GM23338 (cell line): Measurements from ENCODE around the gene MYNN. TPM values are rescaled to one million over a fixed set of nuclear protein-coding genes. Genes with fewer than 3 reads are reported as not detected.

Experiments used
- ATAC-seq: fragments of 200-7000 bp; cut with Tn5 transposase; 3 replicates; pipeline ENCODE4 v1.9.1; 2020
- DNase-seq: peaks from one replicate; pipeline ENCODE4 v3.0.0-alpha.2; 2015; ENCODE audit warnings: low spot score
- H2AFZ ChIP-seq: fragments of 200-600 bp; sonication (generic); 2 replicates; pipeline ENCODE4 v1.8.0; 2016; ENCODE audit warnings: antibody characterized with exemption, mild to moderate bottlenecking, moderate library complexity
- H3F3A ChIP-seq: fragments of 200-600 bp; sonication (generic); replicated peaks from 2 replicates; pipeline ENCODE4 v1.8.0; 2017; ENCODE audit warnings: antibody characterized with exemption, mixed run types, low read depth
- H3K27ac ChIP-seq: fragments of 200-600 bp; sonication (generic); 2 replicates; pipeline ENCODE4 v1.6.1; 2016; ENCODE audit warnings: low read depth
- H3K27me3 ChIP-seq: fragments of 200-600 bp; sonication (generic); 2 replicates; pipeline ENCODE4 v1.8.0; 2016; ENCODE audit warnings: mild to moderate bottlenecking, mixed run types, moderate library complexity; ENCODE audit not compliant: insufficient read depth
- H3K36me3 ChIP-seq: fragments of 200-600 bp; sonication (generic); 2 replicates; pipeline ENCODE4 v1.8.0; 2016; ENCODE audit warnings: mild to moderate bottlenecking; ENCODE audit not compliant: insufficient read depth
- H3K4me1 ChIP-seq: fragments of 200-600 bp; sonication (generic); 2 replicates; pipeline ENCODE4 v1.8.0; 2016; ENCODE audit warnings: mild to moderate bottlenecking, moderate library complexity; ENCODE audit not compliant: insufficient read depth
- H3K4me2 ChIP-seq: fragments of 200-600 bp; sonication (generic); 2 replicates; pipeline ENCODE4 v1.7.1; 2017; ENCODE audit warnings: mixed run types
- H3K4me3 ChIP-seq: fragments of 200-600 bp; sonication (generic); 2 replicates; pipeline ENCODE4 v1.6.1; 2016; ENCODE audit warnings: mixed run types
- H3K79me2 ChIP-seq: fragments of 200-600 bp; sonication (generic); replicated peaks from 2 replicates; pipeline ENCODE4 v1.8.0; 2017; ENCODE audit warnings: mild to moderate bottlenecking; ENCODE audit not compliant: insufficient read depth
- H3K9me2 ChIP-seq: fragments of 200-600 bp; sonication (generic); 2 replicates; pipeline ENCODE4 v1.8.0; 2017; ENCODE audit not compliant: insufficient read depth
- H4K20me1 ChIP-seq: fragments of 200-600 bp; sonication (generic); replicated peaks from 2 replicates; pipeline ENCODE4 v1.8.0; 2017; ENCODE audit warnings: mild to moderate bottlenecking; ENCODE audit not compliant: insufficient read depth
- H3K27ac Mint-ChIP-seq: 2 replicates; pipeline ENCODE4 v1.8.0; 2020; ENCODE audit warnings: inconsistent platforms, mild to moderate bottlenecking, moderate library complexity, mixed read lengths
- H3K27me3 Mint-ChIP-seq: 3 replicates; pipeline ENCODE4 v1.8.0; 2022; ENCODE audit warnings: low read depth, mild to moderate bottlenecking, moderate library complexity, mixed read lengths, inconsistent platforms; ENCODE audit not compliant: insufficient read depth, poor library complexity
- H3K36me3 Mint-ChIP-seq: 3 replicates; pipeline ENCODE4 v1.8.0; 2021; ENCODE audit warnings: low read depth, mild to moderate bottlenecking, inconsistent platforms, moderate library complexity, mixed read lengths
- H3K4me1 Mint-ChIP-seq: 3 replicates; pipeline ENCODE4 v1.8.0; 2020; ENCODE audit warnings: mild to moderate bottlenecking, inconsistent platforms, mixed read lengths
- H3K4me3 Mint-ChIP-seq: 3 replicates; pipeline ENCODE4 v1.8.0; 2021; ENCODE audit warnings: moderate library complexity, mild to moderate bottlenecking, inconsistent platforms, mixed read lengths
- H3K9me3 Mint-ChIP-seq: 3 replicates; pipeline ENCODE4 v1.8.0; 2020; ENCODE audit warnings: moderate library complexity, mild to moderate bottlenecking, inconsistent platforms, mixed read lengths
- CREB1 ChIP-seq: fragments of 250-450 bp; sonication (Bioruptor Pico); IDR thresholded peaks from 2 replicates; pipeline ENCODE4 v1.5.0; 2020; ENCODE audit warnings: low read depth, mild to moderate bottlenecking, moderate library complexity
- EZH2 ChIP-seq: fragments of 200-600 bp; sonication (generic); IDR thresholded peaks from one replicate; pipeline ENCODE4 v1.8.0; 2017; ENCODE audit warnings: antibody characterized with exemption, mild to moderate bottlenecking, low read depth; ENCODE audit not compliant: unreplicated experiment
- EZH2phosphoT487 ChIP-seq: fragments of 200-600 bp; sonication (generic); IDR thresholded peaks from one replicate; pipeline ENCODE4 v1.8.1; 2018; ENCODE audit warnings: antibody characterized with exemption; ENCODE audit not compliant: unreplicated experiment
- ZNF114 ChIP-seq: fragments of 250-450 bp; sonication (Bioruptor Pico); IDR thresholded peaks from 2 replicates; pipeline ENCODE4 v1.5.0; 2020; ENCODE audit warnings: mild to moderate bottlenecking, moderate library complexity
- polyA plus RNA-seq: library from polyadenylated mRNA; unstranded; fragments of >200 nt; fragmentation: Nextera tagmentation; extraction: Ambion mirVana; gene quantifications from 2 replicates; pipeline ENCODE4 v1.2.1, GENCODE V29; 2016
- total RNA-seq: library from RNA; depleted of rRNA; stranded (reverse); fragments of >200 nt; shearing (Covaris generic); gene quantifications from 2 replicates; pipeline ENCODE4 v1.2.3, GENCODE V29; 2014
- TF ChIP-seq, protein P1 (sequence below): fragments of 250-450 bp; sonication (Bioruptor Pico); IDR thresholded peaks from 2 replicates; pipeline ENCODE4 v1.5.0; 2020; ENCODE audit warnings: mild to moderate bottlenecking, moderate library complexity
- TF ChIP-seq, protein P2 (sequence below): IDR thresholded peaks from one replicate; pipeline ENCODE4 v1.6.1; 2018; ENCODE audit warnings: antibody characterized with exemption; ENCODE audit not compliant: unreplicated experiment
- TF ChIP-seq, protein P3 (sequence below): IDR thresholded peaks from 2 replicates; pipeline ENCODE4 v1.6.1; 2016; ENCODE audit warnings: antibody characterized with exemption

Gene MYNN
- total and polyA plus RNA-seq, 2 experiments from 2014 or later = 14.2 to 19.4 TPM

DNA sequence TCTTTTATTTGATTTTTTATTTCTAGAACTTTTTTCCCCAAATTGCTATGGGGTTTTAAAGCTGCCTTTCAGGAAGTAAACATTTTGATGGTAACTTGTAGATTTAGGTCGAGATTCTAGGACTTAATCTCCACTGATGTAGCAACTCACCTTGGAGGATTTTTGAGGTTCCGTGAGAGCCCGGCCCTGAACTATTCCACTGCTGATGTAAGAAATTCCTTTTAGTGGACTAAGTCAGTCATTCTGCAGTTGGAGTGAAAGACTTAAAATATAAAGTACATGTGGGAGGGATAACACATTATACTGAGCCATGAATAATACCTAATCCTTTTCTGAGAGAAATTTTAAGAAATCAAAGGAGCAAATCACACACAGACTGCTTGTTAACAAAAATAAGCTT lies 52.1 kb downstream of the MYNN start:
- Histone ChIP-seq H3K4me2 (no peak overlapping the region), H3K4me3 (no peak overlapping the region), H3K79me2 (no peaks in the 10 kb centered on the region), H3K36me3 (no peaks in the 10 kb centered on the region), H3K4me1 (no peaks in the 10 kb centered on the region), H3F3A (no peaks in the 10 kb centered on the region), H3K27me3 (no peaks in the 10 kb centered on the region), H2AFZ (no peak overlapping the region), H4K20me1 (no peaks in the 10 kb centered on the region), H3K27ac (no peak overlapping the region), H3K9me2 (no peaks in the 10 kb centered on the region)
- Mint-ChIP-seq H3K27ac (no peak overlapping the region), H3K9me3 (no peaks in the 10 kb centered on the region), H3K27me3 (peaks cover 2% of the 10 kb centered on the region), H3K36me3 (no peaks in the 10 kb centered on the region), H3K4me3 (no peak overlapping the region), H3K4me1 (no peaks in the 10 kb centered on the region; the same call in 2 of the 3 replicates)
- no peak for DNase-seq
- no peak for ATAC-seq
- TF ChIP-seq EZH2phosphoT487 = no peak
- TF ChIP-seq, protein P1, sequence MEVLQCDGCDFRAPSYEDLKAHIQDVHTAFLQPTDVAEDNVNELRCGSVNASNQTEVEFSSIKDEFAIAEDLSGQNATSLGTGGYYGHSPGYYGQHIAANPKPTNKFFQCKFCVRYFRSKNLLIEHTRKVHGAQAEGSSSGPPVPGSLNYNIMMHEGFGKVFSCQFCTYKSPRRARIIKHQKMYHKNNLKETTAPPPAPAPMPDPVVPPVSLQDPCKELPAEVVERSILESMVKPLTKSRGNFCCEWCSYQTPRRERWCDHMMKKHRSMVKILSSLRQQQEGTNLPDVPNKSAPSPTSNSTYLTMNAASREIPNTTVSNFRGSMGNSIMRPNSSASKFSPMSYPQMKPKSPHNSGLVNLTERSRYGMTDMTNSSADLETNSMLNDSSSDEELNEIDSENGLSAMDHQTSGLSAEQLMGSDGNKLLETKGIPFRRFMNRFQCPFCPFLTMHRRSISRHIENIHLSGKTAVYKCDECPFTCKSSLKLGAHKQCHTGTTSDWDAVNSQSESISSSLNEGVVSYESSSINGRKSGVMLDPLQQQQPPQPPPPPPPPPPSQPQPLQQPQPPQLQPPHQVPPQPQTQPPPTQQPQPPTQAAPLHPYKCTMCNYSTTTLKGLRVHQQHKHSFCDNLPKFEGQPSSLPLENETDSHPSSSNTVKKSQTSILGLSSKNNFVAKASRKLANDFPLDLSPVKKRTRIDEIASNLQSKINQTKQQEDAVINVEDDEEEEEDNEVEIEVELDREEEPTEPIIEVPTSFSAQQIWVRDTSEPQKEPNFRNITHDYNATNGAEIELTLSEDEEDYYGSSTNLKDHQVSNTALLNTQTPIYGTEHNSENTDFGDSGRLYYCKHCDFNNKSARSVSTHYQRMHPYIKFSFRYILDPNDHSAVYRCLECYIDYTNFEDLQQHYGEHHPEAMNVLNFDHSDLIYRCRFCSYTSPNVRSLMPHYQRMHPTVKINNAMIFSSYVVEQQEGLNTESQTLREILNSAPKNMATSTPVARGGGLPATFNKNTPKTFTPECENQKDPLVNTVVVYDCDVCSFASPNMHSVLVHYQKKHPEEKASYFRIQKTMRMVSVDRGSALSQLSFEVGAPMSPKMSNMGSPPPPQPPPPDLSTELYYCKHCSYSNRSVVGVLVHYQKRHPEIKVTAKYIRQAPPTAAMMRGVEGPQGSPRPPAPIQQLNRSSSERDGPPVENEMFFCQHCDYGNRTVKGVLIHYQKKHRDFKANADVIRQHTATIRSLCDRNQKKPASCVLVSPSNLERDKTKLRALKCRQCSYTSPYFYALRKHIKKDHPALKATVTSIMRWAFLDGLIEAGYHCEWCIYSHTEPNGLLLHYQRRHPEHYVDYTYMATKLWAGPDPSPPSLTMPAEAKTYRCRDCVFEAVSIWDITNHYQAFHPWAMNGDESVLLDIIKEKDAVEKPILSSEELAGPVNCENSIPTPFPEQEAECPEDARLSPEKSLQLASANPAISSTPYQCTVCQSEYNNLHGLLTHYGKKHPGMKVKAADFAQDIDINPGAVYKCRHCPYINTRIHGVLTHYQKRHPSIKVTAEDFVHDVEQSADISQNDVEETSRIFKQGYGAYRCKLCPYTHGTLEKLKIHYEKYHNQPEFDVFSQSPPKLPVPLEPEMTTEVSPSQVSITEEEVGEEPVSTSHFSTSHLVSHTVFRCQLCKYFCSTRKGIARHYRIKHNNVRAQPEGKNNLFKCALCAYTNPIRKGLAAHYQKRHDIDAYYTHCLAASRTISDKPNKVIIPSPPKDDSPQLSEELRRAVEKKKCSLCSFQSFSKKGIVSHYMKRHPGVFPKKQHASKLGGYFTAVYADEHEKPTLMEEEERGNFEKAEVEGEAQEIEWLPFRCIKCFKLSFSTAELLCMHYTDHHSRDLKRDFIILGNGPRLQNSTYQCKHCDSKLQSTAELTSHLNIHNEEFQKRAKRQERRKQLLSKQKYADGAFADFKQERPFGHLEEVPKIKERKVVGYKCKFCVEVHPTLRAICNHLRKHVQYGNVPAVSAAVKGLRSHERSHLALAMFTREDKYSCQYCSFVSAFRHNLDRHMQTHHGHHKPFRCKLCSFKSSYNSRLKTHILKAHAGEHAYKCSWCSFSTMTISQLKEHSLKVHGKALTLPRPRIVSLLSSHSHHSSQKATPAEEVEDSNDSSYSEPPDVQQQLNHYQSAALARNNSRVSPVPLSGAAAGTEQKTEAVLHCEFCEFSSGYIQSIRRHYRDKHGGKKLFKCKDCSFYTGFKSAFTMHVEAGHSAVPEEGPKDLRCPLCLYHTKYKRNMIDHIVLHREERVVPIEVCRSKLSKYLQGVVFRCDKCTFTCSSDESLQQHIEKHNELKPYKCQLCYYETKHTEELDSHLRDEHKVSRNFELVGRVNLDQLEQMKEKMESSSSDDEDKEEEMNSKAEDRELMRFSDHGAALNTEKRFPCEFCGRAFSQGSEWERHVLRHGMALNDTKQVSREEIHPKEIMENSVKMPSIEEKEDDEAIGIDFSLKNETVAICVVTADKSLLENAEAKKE (CRISPR knock-in tag) = no peak
- no peak for TF ChIP-seq CREB1
- TF ChIP-seq, protein P2, sequence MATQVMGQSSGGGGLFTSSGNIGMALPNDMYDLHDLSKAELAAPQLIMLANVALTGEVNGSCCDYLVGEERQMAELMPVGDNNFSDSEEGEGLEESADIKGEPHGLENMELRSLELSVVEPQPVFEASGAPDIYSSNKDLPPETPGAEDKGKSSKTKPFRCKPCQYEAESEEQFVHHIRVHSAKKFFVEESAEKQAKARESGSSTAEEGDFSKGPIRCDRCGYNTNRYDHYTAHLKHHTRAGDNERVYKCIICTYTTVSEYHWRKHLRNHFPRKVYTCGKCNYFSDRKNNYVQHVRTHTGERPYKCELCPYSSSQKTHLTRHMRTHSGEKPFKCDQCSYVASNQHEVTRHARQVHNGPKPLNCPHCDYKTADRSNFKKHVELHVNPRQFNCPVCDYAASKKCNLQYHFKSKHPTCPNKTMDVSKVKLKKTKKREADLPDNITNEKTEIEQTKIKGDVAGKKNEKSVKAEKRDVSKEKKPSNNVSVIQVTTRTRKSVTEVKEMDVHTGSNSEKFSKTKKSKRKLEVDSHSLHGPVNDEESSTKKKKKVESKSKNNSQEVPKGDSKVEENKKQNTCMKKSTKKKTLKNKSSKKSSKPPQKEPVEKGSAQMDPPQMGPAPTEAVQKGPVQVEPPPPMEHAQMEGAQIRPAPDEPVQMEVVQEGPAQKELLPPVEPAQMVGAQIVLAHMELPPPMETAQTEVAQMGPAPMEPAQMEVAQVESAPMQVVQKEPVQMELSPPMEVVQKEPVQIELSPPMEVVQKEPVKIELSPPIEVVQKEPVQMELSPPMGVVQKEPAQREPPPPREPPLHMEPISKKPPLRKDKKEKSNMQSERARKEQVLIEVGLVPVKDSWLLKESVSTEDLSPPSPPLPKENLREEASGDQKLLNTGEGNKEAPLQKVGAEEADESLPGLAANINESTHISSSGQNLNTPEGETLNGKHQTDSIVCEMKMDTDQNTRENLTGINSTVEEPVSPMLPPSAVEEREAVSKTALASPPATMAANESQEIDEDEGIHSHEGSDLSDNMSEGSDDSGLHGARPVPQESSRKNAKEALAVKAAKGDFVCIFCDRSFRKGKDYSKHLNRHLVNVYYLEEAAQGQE = no peak
- TF ChIP-seq ZNF114 (CRISPR knock-in tag) = no peak
- no peak for TF ChIP-seq EZH2
- TF ChIP-seq, protein P3, sequence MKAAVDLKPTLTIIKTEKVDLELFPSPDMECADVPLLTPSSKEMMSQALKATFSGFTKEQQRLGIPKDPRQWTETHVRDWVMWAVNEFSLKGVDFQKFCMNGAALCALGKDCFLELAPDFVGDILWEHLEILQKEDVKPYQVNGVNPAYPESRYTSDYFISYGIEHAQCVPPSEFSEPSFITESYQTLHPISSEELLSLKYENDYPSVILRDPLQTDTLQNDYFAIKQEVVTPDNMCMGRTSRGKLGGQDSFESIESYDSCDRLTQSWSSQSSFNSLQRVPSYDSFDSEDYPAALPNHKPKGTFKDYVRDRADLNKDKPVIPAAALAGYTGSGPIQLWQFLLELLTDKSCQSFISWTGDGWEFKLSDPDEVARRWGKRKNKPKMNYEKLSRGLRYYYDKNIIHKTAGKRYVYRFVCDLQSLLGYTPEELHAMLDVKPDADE = no peak
